ENCODE measurements around the gene NANP.

- TF ChIP-seq POLR2A (IDR thresholded peaks at IDR 0.05) (no peak), CTCF (IDR thresholded peaks at IDR 0.05 in 8 of 11, conservative IDR thresholded peaks at IDR 0.05 in 3 of 11) (no peak), POLR2AphosphoS5 (IDR thresholded peaks at IDR 0.05) (no peak)
Measured at GRCh38 chr20:25574411-25574810, 49.4 kb downstream of the NANP start.

All from spleen (tissue), 7 donors.